Suprapubic skin (tissue), 4 donors: ENCODE results near the gene AGR3.

Experiments
- CTCF ChIP-seq, 2 donors: fragments of 200-600 bp in 1 of 2; fragments of 450-650 bp in 1 of 2; sonication (generic) in 1 of 2; IDR thresholded peaks; one replicate each; pipeline ENCODE4 v1.5.1; 2016 to 2019; ENCODE audit warnings: antibody characterized with exemption in 2 of 2, mild to moderate bottlenecking in 1 of 2, moderate library complexity in 1 of 2
- EP300 ChIP-seq: sonication (generic); formaldehyde crosslinking; IDR thresholded peaks from one replicate; pipeline ENCODE4 v1.6.1; 2017; ENCODE audit warnings: antibody characterized with exemption
- POLR2A ChIP-seq, 2 donors: fragments of 450-650 bp; IDR thresholded peaks; one replicate each; pipeline ENCODE4 v1.6.1; 2017; ENCODE audit warnings: antibody characterized with exemption in 2 of 2, mild to moderate bottlenecking in 2 of 2, moderate library complexity in 2 of 2
- POLR2AphosphoS5 ChIP-seq, 3 donors: sonication (generic); formaldehyde crosslinking; IDR thresholded peaks; one replicate each; pipeline ENCODE4 v1.6.1; 2017; ENCODE audit warnings: antibody characterized with exemption in 3 of 3

- no peak for TF ChIP-seq CTCF (IDR thresholded peaks at IDR 0.05)
- no peak for TF ChIP-seq POLR2A (IDR thresholded peaks at IDR 0.05)
- no peak for TF ChIP-seq POLR2AphosphoS5 (IDR thresholded peaks at IDR 0.05)
- no peak for TF ChIP-seq EP300
Observed at GRCh38 chr7:16913643-16914042, 31.9 kb upstream of the AGR3 start.
